ENCODE measurements around the gene MACF1. TPM values are rescaled to one million over a fixed set of nuclear protein-coding genes. Genes with fewer than 3 reads are reported as not detected.

Gene MACF1
- total RNA-seq, 1 donor from 2014 or later, result 296 TPM

- H3K4me3 ChIP-seq (ENCODE audit: low read depth, low read length), result no peak overlapping the region
- no peak for TF ChIP-seq CTCF (conservative IDR thresholded peaks at IDR 0.05; ENCODE audit: low read depth, low read length)
- no peak for DNase-seq (ENCODE audit: low read depth)
These were observed 216.0 kb downstream of the MACF1 start for GRCh38 chr1:39420493-39420892.

GRCh38 chr1:39422614-39423013 is 218.1 kb downstream of the MACF1 start:
- DNase-seq (ENCODE audit: low read depth), result no peak
- H3K4me3 ChIP-seq (ENCODE audit: low read depth, low read length), result no peak overlapping the region
- TF ChIP-seq CTCF (conservative IDR thresholded peaks at IDR 0.05; ENCODE audit: low read depth, low read length), result no peak

GRCh38 chr1:39425151-39425550 is 220.7 kb downstream of the MACF1 start:
- no peak for DNase-seq (ENCODE audit: low read depth)
- TF ChIP-seq CTCF (conservative IDR thresholded peaks at IDR 0.05; ENCODE audit: low read depth, low read length), result no peak
- H3K4me3 ChIP-seq (ENCODE audit: low read depth, low read length), result no peak overlapping the region

- no peak overlapping the region for H3K4me3 ChIP-seq (ENCODE audit: low read depth, low read length)
- no peak for DNase-seq (ENCODE audit: low read depth)
- no peak for TF ChIP-seq CTCF (conservative IDR thresholded peaks at IDR 0.05; ENCODE audit: low read depth, low read length)
These were observed 221.1 kb downstream of the MACF1 start for GRCh38 chr1:39425634-39426033.

- no peak for TF ChIP-seq CTCF (conservative IDR thresholded peaks at IDR 0.05; ENCODE audit: low read depth, low read length)
- H3K4me3 ChIP-seq (ENCODE audit: low read depth, low read length), result no peak overlapping the region
- DNase-seq (ENCODE audit: low read depth), result no peak
These were observed 221.9 kb downstream of the MACF1 start for GRCh38 chr1:39426346-39426745.

GRCh38 chr1:39427374-39427773 is 222.9 kb downstream of the MACF1 start:
- no peak overlapping the region for H3K4me3 ChIP-seq (ENCODE audit: low read depth, low read length)
- no peak for DNase-seq (ENCODE audit: low read depth)
- TF ChIP-seq CTCF (conservative IDR thresholded peaks at IDR 0.05; ENCODE audit: low read depth, low read length), result no peak

- DNase-seq (ENCODE audit: low read depth), result no peak
- no peak overlapping the region for H3K4me3 ChIP-seq (ENCODE audit: low read depth, low read length)
- TF ChIP-seq CTCF (conservative IDR thresholded peaks at IDR 0.05; ENCODE audit: low read depth, low read length), result no peak
These were observed 223.4 kb downstream of the MACF1 start for GRCh38 chr1:39427912-39428311.

Measured in epithelial cell of proximal tubule (primary cell).